Measurements from ENCODE around the gene STMND1.
"Not testable (repeated sequence)": the region's sequence is repeated elsewhere in the genome, so short reads cannot be mapped to it uniquely, and the experiment has no call there.

STMND1 gene

GRCh38 chr6:17101422-17102257, at the start of gene STMND1:
STMND1 (plus strand) TSS chr6:17102050; CDS start chr6:17102258, 208 bp downstream.
- DNase-seq, result peak; percentile 56 to 74

- DNase-seq, result no peak
These were observed 47.2 kb upstream of the STMND1 start for GRCh38 chr6:17054647-17055046.

- DNase-seq, result no peak
These were observed 44.5 kb upstream of the STMND1 start for GRCh38 chr6:17057322-17057721.

GRCh38 chr6:17058550-17058949, 43.3 kb upstream of the STMND1 start:
- DNase-seq, result no peak

- DNase-seq, result no peak
These were observed 42.8 kb upstream of the STMND1 start for GRCh38 chr6:17059022-17059421.

GRCh38 chr6:17059850-17060249, 42.0 kb upstream of the STMND1 start:
- no peak for DNase-seq

- no peak for DNase-seq
These were observed 40.8 kb upstream of the STMND1 start for GRCh38 chr6:17061097-17061496.

GRCh38 chr6:17062871-17063440, 38.9 kb upstream of the STMND1 start:
- DNase-seq, result no peak

- DNase-seq, result no peak
These were observed 36.9 kb upstream of the STMND1 start for GRCh38 chr6:17064975-17065374.

- DNase-seq, result no peak
These were observed 35.2 kb upstream of the STMND1 start for GRCh38 chr6:17066610-17067009.

GRCh38 chr6:17068972-17069371, 32.9 kb upstream of the STMND1 start:
- DNase-seq, result not testable (repeated sequence)

GRCh38 chr6:17070400-17070799, 31.4 kb upstream of the STMND1 start:
- DNase-seq, result not testable (repeated sequence)

- not testable (repeated sequence) for DNase-seq
These were observed 28.3 kb upstream of the STMND1 start for GRCh38 chr6:17073596-17073995.

- no peak for DNase-seq
These were observed 20.6 kb upstream of the STMND1 start for GRCh38 chr6:17081273-17081672.

GRCh38 chr6:17081860-17082508, 19.9 kb upstream of the STMND1 start:
- no peak for DNase-seq

- DNase-seq, result no peak
These were observed 18.5 kb upstream of the STMND1 start for GRCh38 chr6:17083397-17083796.

GRCh38 chr6:17086469-17086868, 15.4 kb upstream of the STMND1 start:
- peak; percentile 54 to 89 for DNase-seq

GRCh38 chr6:17088091-17088611, 13.7 kb upstream of the STMND1 start:
- no peak for DNase-seq

- no peak for DNase-seq
These were observed 10.7 kb upstream of the STMND1 start for GRCh38 chr6:17091122-17091521.

GRCh38 chr6:17093686-17094085, 8.2 kb upstream of the STMND1 start:
- DNase-seq, result peak in 1 of 2 experiments; percentile 28

- no peak for DNase-seq
These were observed 5.8 kb upstream of the STMND1 start for GRCh38 chr6:17096096-17096495.

GRCh38 chr6:17096652-17097051, 5.2 kb upstream of the STMND1 start:
- no peak for DNase-seq

- DNase-seq, result no peak
These were observed 3.9 kb upstream of the STMND1 start for GRCh38 chr6:17097982-17098381.

- DNase-seq, result no peak
These were observed 3.3 kb upstream of the STMND1 start for GRCh38 chr6:17098538-17098937.

Measured in NCI-H526 (cell line).